Kidney epithelial cell (primary cell): Measurements from ENCODE around the gene DENND6A. TPM values are rescaled to one million over a fixed set of nuclear protein-coding genes. Genes with fewer than 3 reads are reported as not detected.

Experiments used
- DNase-seq: peaks from one replicate; pipeline ENCODE4 v3.0.0-alpha.2; 2010; ENCODE audit warnings: low read depth
- H3K27me3 ChIP-seq: 2 replicates; pipeline ENCODE4 v1.6.0; 2011; ENCODE audit warnings: low read length; ENCODE audit not compliant: control insufficient read depth, insufficient read depth
- H3K36me3 ChIP-seq: 2 replicates; pipeline ENCODE4 v1.5.1; 2011; ENCODE audit warnings: low read length; ENCODE audit not compliant: control insufficient read depth, insufficient read depth
- H3K4me3 ChIP-seq: 2 replicates; pipeline ENCODE4 v1.5.1; 2011; ENCODE audit warnings: low read depth, mild to moderate bottlenecking, control low read depth, low read length
- total RNA-seq: library from RNA; depleted of rRNA; stranded (reverse); fragments of >200 nt; gene quantifications from 2 replicates; pipeline ENCODE4 v1.2.3, GENCODE V29; 2015
- TF ChIP-seq, protein P1 (sequence below): IDR thresholded peaks from 2 replicates; pipeline ENCODE4 v1.5.1; 2011; ENCODE audit warnings: mild to moderate bottlenecking, moderate library complexity, low read length, control low read depth, inconsistent platforms; ENCODE audit not compliant: insufficient read depth, poor library complexity, severe bottlenecking

The DENND6A gene
- total RNA-seq, 1 donor from 2014 or later: 17.3 TPM

DNA sequence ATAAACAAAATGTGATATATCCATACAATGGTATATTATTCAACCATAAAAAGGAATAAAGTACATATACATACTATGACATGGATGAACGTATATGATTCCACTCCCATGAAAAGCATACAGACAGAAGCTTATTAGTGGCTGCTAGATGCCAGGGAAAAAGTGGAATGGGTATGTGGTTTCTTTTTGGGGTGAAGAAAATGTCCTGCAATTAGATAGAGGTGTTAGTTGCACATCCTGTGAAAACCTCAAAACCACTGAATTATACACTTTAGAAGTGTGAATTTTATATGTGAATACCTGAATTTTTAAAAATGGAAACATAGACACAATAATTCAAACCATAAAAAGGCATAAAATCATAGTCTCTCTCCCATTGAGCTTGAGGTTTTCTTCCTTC is 11.2 kb downstream of the DENND6A start:
- TF ChIP-seq, protein P1, sequence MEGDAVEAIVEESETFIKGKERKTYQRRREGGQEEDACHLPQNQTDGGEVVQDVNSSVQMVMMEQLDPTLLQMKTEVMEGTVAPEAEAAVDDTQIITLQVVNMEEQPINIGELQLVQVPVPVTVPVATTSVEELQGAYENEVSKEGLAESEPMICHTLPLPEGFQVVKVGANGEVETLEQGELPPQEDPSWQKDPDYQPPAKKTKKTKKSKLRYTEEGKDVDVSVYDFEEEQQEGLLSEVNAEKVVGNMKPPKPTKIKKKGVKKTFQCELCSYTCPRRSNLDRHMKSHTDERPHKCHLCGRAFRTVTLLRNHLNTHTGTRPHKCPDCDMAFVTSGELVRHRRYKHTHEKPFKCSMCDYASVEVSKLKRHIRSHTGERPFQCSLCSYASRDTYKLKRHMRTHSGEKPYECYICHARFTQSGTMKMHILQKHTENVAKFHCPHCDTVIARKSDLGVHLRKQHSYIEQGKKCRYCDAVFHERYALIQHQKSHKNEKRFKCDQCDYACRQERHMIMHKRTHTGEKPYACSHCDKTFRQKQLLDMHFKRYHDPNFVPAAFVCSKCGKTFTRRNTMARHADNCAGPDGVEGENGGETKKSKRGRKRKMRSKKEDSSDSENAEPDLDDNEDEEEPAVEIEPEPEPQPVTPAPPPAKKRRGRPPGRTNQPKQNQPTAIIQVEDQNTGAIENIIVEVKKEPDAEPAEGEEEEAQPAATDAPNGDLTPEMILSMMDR: no peak
- no peak for DNase-seq
- no peaks in the 10 kb centered on the region for H3K27me3 ChIP-seq
- no peaks in the 10 kb centered on the region for H3K36me3 ChIP-seq
- H3K4me3 ChIP-seq: no peak overlapping the region

DNA sequence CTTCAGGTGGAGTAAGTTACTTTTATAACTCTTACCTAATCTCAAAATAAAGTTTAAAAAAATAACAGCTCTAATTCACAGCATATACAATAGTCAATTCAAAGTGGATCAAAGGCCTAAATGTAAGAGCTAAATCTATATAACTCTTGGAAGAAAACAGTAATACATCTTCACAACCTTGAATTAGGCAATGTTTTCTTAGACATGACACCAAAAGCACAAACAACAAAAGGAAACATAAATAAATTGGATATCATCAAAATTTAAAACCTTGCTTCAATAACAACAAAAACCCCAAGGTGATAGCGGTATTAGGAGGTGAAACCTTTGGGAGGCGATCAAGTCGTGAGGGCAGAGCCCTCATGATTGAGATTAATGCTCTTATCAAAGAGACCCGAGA is 12.8 kb downstream of the DENND6A start:
- Histone ChIP-seq H3K36me3 (no peaks in the 10 kb centered on the region), H3K4me3 (no peak overlapping the region), H3K27me3 (no peaks in the 10 kb centered on the region)
- no peak for DNase-seq
- TF ChIP-seq, protein P1: no peak

DNA sequence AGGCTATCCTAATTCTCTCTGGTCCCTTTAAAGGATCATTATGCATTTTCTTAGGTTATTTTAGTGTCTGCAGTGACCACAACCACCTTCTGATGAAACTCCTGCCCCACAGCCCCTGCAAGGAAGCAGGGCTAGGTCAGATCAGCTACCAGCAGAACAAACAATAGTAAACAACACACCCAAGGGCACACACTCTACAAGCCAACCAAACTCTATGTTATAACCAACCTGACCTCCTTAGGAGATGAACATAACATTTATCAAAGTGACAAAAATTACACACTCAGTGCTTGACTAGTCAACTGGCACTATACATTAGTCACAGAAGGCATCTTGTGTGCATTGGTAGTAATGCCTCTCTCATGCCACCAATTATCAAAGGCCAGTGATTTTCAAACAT is 17.3 kb downstream of the DENND6A start:
- DNase-seq: no peak
- Histone ChIP-seq H3K4me3 (no peak overlapping the region), H3K27me3 (no peaks in the 10 kb centered on the region), H3K36me3 (no peaks in the 10 kb centered on the region)
- TF ChIP-seq, protein P1: no peak

DNA sequence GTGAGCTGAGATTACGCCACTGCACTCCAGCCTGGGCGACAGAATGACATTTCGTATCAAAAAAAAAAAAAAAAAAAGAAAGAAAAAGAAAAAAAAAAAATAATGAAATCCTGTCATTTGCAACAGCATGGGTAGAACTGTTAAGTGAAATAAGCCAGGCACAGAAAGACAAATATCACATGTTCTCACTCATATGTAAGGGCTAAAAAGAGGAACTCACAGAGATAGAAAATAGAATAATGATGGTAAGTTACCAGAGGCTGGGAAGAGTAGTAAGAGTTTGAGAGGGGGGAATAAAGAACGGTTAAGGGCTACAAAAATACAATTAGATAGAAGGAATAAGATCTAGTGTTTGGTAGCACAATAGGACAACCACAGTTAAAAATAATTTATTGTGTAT is 19.7 kb downstream of the DENND6A start:
- DNase-seq: no peak

DNA sequence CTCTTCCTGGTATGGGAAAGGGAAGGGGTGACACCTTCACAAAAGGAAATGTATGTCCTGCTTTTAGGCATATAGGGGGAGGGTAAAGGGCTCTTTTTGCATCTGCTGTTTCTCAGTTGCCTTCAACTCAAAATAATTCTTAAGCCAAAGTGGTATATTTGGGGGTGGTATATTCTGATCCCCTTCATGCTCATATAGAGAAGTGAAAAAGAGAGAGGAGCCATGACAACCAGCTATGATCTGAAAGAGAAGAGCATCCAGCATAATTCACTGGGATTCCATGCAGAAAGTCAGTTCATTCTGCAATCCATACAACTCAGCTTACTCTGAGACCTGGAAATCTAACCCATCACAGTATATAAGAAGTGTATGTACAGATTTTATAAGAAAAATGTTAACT is 22.3 kb downstream of the DENND6A start:
- no peak for DNase-seq
- Histone ChIP-seq H3K4me3 (no peak overlapping the region), H3K36me3 (no peaks in the 10 kb centered on the region), H3K27me3 (no peaks in the 10 kb centered on the region)
- TF ChIP-seq, protein P1: no peak

More for the DNA sequence above, 19.7 kb downstream of the DENND6A start:
- TF ChIP-seq, protein P1: no peak
- H3K27me3 ChIP-seq: no peaks in the 10 kb centered on the region
- no peak overlapping the region for H3K4me3 ChIP-seq
- no peaks in the 10 kb centered on the region for H3K36me3 ChIP-seq

DNA sequence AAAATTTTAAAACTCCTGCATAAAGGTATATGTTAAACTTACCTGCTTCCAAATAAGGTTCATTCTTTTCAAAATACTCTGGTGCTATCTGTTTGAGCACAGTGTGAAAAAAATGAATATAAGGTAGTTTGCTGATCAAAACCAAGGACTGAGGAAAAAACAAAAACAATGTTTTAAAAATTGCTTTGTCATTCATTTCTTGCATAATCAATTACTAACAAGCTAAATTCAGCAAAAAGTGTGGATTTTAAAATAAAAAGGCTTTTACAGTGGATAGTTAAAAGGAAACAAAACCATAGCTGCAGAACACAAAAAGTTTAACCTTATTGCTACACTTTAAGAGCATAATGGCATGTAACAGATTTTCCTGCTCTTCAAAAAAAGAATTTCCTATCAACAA is 31.5 kb downstream of the DENND6A start:
- no peaks in the 10 kb centered on the region for H3K27me3 ChIP-seq
- H3K36me3 ChIP-seq: peaks cover 1% of the 10 kb centered on the region
- TF ChIP-seq, protein P1: no peak
- H3K4me3 ChIP-seq: no peak overlapping the region
- DNase-seq: no peak
